Lower leg skin (tissue), 3 donors: ENCODE data around the gene MYL5.

Experiments
- POLR2A ChIP-seq, 2 donors: fragments of 450-650 bp; IDR thresholded peaks; one replicate each; pipeline ENCODE4 v1.6.1; 2016 to 2017; ENCODE audit warnings: antibody characterized with exemption in 2 of 2, mild to moderate bottlenecking in 1 of 2, moderate library complexity in 1 of 2
- TF ChIP-seq, protein P1 (sequence below), 3 donors: fragments of 450-650 bp; IDR thresholded peaks; one replicate each; pipeline ENCODE4 v1.5.1; 2016; ENCODE audit warnings: antibody characterized with exemption in 3 of 3, mild to moderate bottlenecking in 3 of 3, moderate library complexity in 2 of 3

DNA sequence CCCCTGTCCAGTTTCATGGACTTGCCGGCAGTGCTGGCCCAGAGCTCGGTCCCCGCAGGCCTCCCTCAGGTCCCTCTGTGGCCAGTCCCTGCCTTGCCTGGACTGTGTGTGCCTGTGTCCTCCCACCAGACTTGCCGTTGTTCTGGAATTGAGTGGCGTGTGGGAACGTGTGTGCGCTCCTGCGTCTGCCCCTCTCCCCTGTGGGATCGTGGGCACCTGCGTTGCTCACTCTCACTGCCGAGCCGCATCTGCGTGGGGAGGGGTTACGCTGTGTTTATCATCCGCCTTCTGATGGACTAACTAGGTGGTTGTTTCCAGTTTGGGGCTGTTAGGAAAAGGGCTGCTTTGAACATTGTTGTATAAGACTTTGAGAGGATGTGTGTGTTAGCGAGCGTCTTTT is 52.5 kb downstream of the MYL5 start:
- TF ChIP-seq, protein P1, sequence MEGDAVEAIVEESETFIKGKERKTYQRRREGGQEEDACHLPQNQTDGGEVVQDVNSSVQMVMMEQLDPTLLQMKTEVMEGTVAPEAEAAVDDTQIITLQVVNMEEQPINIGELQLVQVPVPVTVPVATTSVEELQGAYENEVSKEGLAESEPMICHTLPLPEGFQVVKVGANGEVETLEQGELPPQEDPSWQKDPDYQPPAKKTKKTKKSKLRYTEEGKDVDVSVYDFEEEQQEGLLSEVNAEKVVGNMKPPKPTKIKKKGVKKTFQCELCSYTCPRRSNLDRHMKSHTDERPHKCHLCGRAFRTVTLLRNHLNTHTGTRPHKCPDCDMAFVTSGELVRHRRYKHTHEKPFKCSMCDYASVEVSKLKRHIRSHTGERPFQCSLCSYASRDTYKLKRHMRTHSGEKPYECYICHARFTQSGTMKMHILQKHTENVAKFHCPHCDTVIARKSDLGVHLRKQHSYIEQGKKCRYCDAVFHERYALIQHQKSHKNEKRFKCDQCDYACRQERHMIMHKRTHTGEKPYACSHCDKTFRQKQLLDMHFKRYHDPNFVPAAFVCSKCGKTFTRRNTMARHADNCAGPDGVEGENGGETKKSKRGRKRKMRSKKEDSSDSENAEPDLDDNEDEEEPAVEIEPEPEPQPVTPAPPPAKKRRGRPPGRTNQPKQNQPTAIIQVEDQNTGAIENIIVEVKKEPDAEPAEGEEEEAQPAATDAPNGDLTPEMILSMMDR (IDR thresholded peaks at IDR 0.05), result no peak
- TF ChIP-seq POLR2A (IDR thresholded peaks at IDR 0.05), result no peak
